GM23338 (cell line): ENCODE data around the gene SPNS1.
"Not testable (repeated sequence)": the region's sequence is repeated elsewhere in the genome, so short reads cannot be mapped to it uniquely, and the experiment has no call there.

Experiments used
- CREB1 ChIP-seq: fragments of 250-450 bp; sonication (Bioruptor Pico); IDR thresholded peaks from 2 replicates; pipeline ENCODE4 v1.5.0; 2020; ENCODE audit warnings: low read depth, mild to moderate bottlenecking, moderate library complexity
- EZH2 ChIP-seq: fragments of 200-600 bp; sonication (generic); IDR thresholded peaks from one replicate; pipeline ENCODE4 v1.8.0; 2017; ENCODE audit warnings: antibody characterized with exemption, mild to moderate bottlenecking, low read depth; ENCODE audit not compliant: unreplicated experiment
- EZH2phosphoT487 ChIP-seq: fragments of 200-600 bp; sonication (generic); IDR thresholded peaks from one replicate; pipeline ENCODE4 v1.8.1; 2018; ENCODE audit warnings: antibody characterized with exemption; ENCODE audit not compliant: unreplicated experiment
- JUNB ChIP-seq: IDR thresholded peaks from one replicate; pipeline ENCODE4 v1.6.1; 2016; ENCODE audit warnings: antibody characterized with exemption; ENCODE audit not compliant: unreplicated experiment
- POLR2AphosphoS5 ChIP-seq: IDR thresholded peaks from 2 replicates; pipeline ENCODE4 v1.6.1; 2016; ENCODE audit warnings: antibody characterized with exemption, low read depth
- TF ChIP-seq, protein P1 (sequence below): IDR thresholded peaks from one replicate; pipeline ENCODE4 v1.6.1; 2018; ENCODE audit warnings: antibody characterized with exemption; ENCODE audit not compliant: unreplicated experiment
- TF ChIP-seq, protein P2 (sequence below), 2 experiments: fragments of 200-600 bp in 1 of 2; sonication (generic) in 1 of 2; conservative IDR thresholded peaks; 2 replicates each; pipeline versions ENCODE4 v1.5.1 to v1.6.1; 2016 to 2017; ENCODE audit warnings: antibody characterized with exemption in 2 of 2, low read depth in 2 of 2, mild to moderate bottlenecking in 2 of 2, moderate library complexity in 1 of 2
- TF ChIP-seq, protein P3 (sequence below): IDR thresholded peaks from 2 replicates; pipeline ENCODE4 v1.6.1; 2016; ENCODE audit warnings: antibody characterized with exemption

DNA sequence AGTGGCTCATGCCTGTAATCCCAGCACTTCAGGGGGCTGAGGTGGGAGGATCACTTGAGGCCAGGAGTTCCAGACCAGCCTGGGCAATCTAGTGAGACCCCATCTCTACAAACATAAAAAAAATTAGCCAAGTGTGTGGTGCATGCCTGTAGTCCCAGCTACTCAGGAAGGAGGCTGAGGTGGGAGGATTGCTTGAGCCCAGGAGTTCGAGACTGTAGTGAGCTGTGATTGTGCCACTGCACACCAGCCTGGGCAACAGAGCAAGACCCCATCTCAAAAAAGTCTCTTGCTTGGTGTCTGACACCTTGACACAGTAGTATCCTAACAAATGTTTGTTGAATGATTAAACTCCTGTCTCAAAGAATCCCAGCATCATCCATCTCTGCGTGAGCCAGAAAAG, 4.9 kb upstream of the SPNS1 start:
- not testable (repeated sequence) for TF ChIP-seq EZH2; CREB1 (CRISPR knock-in tag); POLR2AphosphoS5; EZH2phosphoT487; JUNB
- TF ChIP-seq, protein P1, sequence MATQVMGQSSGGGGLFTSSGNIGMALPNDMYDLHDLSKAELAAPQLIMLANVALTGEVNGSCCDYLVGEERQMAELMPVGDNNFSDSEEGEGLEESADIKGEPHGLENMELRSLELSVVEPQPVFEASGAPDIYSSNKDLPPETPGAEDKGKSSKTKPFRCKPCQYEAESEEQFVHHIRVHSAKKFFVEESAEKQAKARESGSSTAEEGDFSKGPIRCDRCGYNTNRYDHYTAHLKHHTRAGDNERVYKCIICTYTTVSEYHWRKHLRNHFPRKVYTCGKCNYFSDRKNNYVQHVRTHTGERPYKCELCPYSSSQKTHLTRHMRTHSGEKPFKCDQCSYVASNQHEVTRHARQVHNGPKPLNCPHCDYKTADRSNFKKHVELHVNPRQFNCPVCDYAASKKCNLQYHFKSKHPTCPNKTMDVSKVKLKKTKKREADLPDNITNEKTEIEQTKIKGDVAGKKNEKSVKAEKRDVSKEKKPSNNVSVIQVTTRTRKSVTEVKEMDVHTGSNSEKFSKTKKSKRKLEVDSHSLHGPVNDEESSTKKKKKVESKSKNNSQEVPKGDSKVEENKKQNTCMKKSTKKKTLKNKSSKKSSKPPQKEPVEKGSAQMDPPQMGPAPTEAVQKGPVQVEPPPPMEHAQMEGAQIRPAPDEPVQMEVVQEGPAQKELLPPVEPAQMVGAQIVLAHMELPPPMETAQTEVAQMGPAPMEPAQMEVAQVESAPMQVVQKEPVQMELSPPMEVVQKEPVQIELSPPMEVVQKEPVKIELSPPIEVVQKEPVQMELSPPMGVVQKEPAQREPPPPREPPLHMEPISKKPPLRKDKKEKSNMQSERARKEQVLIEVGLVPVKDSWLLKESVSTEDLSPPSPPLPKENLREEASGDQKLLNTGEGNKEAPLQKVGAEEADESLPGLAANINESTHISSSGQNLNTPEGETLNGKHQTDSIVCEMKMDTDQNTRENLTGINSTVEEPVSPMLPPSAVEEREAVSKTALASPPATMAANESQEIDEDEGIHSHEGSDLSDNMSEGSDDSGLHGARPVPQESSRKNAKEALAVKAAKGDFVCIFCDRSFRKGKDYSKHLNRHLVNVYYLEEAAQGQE: not testable (repeated sequence)
- TF ChIP-seq, protein P2, sequence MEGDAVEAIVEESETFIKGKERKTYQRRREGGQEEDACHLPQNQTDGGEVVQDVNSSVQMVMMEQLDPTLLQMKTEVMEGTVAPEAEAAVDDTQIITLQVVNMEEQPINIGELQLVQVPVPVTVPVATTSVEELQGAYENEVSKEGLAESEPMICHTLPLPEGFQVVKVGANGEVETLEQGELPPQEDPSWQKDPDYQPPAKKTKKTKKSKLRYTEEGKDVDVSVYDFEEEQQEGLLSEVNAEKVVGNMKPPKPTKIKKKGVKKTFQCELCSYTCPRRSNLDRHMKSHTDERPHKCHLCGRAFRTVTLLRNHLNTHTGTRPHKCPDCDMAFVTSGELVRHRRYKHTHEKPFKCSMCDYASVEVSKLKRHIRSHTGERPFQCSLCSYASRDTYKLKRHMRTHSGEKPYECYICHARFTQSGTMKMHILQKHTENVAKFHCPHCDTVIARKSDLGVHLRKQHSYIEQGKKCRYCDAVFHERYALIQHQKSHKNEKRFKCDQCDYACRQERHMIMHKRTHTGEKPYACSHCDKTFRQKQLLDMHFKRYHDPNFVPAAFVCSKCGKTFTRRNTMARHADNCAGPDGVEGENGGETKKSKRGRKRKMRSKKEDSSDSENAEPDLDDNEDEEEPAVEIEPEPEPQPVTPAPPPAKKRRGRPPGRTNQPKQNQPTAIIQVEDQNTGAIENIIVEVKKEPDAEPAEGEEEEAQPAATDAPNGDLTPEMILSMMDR (conservative IDR thresholded peaks at IDR 0.05; ENCODE audit: low read depth in 2 of 2): not testable (repeated sequence)
- TF ChIP-seq, protein P3, sequence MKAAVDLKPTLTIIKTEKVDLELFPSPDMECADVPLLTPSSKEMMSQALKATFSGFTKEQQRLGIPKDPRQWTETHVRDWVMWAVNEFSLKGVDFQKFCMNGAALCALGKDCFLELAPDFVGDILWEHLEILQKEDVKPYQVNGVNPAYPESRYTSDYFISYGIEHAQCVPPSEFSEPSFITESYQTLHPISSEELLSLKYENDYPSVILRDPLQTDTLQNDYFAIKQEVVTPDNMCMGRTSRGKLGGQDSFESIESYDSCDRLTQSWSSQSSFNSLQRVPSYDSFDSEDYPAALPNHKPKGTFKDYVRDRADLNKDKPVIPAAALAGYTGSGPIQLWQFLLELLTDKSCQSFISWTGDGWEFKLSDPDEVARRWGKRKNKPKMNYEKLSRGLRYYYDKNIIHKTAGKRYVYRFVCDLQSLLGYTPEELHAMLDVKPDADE: not testable (repeated sequence)
